HUDEP-2 (cell line): ENCODE data around the gene LSG1.
"Not testable (repeated sequence)": the region's sequence is repeated elsewhere in the genome, so short reads cannot be mapped to it uniquely, and the experiment has no call there.

Experiments
- DNase-seq, 76 experiments: peaks; one replicate each; lab custom pipeline; 2025; ENCODE audit not compliant: unreplicated experiment in 76 of 76; lab: John Stamatoyannopoulos, UW

Gene LSG1

DNA sequence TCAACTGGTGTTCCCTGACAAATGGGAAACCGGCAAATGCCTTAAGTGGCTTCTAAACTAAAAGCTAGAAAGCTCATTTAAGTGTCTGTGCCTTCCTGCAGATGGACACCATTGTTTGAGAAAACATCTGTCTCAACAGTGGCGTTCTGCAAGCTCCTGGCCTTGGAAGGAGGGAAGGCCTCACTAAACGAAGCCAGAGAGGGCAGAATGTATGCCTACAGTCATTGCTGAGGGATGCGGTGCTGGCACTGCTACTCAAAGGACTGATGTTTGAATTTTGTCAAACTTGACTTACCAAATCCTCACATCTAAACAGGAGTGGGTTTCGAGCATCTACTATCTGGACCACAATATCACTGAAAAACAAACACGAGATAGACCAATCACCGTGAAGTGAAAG lies 12.2 kb downstream of the LSG1 start:
- no peak for DNase-seq

DNA sequence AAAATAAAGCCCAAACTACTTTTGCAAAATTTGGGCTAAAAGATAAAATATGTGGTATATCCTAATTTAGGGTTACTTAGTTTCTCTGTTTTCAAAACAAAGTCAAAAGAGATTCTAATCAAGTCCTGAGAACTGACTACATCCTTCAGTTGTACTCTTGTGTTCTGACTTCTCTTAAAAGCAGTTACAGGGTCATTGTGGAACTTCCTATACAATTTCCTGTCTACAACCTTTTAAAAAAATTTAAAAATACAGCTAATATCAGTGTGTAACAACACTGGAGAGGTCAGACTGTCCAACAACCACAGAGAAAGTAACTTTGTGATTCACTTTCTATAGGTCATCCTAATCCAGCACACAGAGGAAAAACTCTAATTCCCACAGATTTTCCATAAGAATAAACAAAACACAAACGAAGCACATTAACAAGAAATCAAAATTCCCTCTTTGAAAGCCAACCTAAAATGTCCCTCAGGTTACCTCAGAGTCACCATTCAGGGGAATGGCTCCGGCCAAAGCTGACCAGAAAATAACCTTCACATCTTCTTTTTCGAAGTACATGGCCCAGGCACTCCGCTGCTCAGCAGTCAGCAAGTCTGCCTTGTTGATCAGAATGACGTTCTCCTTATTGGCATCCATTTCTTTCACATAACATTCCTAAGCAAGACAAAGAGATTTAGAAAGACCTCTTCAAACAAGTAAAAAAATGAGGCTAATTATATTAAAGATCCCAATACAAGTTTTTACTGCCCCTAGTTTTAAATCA lies 13.3 kb downstream of the LSG1 start:
- DNase-seq: no peak

DNA sequence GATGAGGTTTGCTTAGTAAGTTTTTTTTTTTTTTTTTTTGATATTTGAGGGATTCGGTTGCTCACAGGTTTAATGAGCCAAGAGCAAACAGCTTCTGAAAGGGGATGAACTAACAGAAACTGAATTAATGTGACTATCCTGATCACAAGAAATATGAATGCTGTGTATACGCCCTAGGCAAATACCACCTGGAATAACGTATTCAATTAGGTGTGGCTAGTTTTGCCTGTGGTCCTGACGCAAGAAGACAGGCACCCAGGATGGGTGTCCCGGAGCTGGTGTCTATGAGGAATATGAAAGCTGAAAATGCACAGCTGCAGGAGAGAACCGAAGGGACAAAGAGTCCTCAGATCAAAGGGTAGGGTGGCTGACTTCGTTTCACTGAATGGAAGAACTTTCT lies 14.6 kb downstream of the LSG1 start:
- no peak for DNase-seq

DNA sequence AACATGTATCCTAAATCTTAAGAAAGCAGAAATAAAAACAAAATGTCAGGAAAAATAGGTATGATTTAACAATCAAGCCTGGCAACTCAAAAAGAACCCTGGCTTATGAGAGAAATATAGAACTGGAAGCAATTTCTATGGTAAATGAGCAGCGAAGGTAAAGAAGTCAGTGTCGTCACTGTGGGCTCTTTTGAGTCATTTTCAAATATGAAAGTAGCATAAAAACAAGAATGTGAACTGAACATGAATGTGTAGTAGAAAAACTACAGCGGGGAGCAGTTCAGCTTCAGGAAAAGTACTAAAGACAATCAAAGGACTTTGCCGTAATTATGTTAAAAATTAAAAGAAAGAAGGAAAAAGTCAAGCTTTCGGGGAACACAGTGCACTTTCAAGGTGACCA lies 17.5 kb downstream of the LSG1 start:
- DNase-seq: no peak

DNA sequence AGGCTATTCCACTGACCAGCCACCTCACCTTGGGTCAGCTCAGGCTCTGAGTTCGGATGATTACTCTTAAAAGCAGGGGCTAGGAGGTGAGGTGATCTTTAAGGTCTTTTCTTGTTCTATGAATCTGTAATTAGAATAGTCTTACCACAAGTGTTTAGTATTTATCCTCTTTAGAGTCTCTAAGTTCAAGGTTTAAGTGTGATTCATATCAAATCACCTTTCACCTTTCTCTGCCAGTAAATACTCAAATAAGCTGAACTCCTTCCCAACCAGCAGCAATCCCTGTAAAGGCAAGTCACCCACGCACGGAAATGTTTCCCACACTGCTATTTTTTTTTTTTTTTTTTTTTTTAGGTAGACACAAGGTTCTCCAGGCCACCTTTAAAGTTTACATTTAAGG lies 24.2 kb downstream of the LSG1 start:
- DNase-seq: no peak

DNA sequence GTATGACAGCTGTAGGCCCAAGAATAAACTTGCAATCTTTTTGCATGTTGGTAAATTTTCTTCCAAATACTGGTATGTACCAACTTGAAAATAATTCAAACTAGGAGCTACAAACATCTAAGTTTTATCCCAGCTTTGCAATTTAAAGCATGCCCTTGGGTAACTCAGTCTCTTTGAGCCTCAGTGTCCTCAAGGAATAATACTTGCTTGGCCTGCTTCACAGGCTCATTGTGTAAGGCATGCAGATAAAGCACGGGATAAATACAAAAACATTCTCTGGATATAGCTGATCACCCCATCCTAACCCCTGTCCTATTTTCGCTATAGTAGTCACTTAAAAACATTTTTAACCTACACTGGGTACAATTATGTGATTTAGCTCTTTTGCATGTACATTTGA lies 29.2 kb downstream of the LSG1 start:
- no peak for DNase-seq

DNA sequence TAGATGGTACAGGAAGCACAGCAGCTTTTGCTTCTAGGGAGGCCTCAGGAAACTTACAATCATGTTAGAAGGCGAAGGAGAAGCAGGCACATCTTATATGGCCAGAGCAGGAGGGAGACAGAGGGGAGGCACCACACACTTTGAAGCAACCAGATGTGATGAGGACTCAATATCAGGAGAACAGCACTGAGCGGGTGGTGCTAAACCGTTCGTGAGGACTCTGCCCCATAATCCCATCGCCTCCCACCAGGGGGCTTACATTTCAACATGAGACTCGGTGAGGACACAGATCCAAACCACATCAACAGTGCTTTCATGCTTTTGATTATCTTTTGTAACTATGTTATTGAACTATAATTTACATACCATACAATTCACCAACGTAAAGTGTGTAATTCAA lies 31.2 kb downstream of the LSG1 start:
- DNase-seq: peak in 13 of 76 experiments; percentile 2 to 34 (median 11)

DNA sequence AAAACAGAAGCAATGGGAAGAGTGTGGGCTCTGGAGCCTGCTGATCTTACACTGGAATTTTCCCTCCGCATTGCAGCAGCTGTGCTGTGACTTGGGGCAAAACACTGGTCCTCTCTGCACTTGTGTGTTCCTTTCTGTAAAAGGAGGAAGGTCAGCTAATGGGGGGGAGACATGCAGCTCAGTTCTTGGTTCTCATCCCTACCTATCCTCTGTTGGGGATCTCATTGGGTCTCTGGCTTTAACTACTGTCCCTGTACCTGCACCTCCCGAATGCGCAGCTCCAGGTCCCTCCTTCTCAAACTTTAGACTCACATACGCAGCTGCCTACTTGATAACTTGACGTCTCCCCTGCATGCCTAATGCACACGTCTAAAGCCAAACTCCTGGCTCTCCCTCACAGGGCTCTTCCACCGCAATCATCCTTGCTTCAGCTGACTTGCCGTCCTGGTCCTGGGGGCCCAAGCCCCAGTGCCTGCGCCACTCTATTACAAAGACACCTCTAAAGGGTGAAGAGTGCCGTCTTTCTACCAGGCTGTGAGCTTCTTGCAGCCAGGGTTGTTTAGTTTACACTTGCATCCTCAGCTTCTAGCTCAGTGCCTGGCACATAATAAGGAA lies 32.9 kb downstream of the LSG1 start:
- no peak for DNase-seq

DNA sequence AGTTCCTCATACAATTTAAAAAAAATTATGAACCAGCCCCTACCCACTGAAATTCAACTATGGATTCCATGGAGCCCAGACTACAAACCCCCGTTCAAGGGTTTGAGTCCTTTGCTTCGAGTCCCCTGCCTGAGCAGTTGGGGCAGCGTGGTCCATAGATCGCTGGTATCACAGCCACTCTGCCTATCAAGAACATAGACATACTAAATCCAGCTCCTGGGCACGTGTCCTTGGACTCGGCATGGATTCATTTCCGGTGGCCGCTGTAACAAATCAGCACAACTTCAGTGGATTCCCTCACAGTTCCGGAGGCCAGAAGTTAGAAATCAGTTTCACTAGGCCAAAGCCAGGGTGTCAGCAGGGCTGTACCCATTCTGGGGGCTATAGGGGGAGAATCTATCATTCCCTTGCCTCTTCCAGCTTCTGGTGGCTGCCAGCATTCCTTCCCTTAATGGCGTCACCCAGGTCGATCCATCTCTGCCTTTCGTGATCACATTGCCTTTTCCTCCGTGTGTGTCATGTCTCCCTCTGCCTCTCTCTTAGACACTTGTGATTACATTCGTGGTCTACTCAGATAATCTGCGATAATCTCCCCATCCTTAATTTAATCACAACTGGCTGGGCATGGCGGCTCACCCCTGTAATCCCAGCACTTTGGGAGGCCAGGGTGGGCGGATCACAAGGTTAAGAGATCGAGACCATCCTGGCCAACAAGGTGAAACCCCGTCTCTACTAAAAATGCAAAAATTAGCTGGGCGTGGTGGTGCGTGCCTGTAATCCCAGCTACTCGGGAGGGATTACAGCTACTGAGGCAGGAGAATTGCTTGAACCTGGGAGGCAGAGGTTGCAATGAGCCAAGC lies 34.2 kb downstream of the LSG1 start:
- no peak for DNase-seq

DNA sequence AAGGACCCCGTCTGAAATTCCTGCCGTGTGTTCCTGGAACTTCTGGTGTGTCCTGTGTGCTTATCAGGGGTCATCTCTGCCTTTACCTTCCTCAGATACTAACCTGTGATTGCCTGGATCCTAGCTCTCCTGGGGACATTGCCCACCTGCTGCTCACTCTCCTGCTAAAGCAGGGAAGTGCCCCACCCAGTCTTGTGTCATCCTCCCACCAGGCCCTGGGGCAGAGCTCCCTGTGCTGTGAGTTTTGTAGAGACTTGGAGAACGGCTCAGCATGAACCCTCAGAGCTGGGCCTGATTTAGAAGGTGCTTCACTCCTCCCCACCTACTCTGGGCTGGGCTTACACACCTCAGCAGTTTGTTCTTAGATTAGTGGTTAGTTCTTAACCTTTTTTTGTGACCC lies 34.9 kb downstream of the LSG1 start:
- peak in 1 of 76 experiments; percentile 5 for DNase-seq

DNA sequence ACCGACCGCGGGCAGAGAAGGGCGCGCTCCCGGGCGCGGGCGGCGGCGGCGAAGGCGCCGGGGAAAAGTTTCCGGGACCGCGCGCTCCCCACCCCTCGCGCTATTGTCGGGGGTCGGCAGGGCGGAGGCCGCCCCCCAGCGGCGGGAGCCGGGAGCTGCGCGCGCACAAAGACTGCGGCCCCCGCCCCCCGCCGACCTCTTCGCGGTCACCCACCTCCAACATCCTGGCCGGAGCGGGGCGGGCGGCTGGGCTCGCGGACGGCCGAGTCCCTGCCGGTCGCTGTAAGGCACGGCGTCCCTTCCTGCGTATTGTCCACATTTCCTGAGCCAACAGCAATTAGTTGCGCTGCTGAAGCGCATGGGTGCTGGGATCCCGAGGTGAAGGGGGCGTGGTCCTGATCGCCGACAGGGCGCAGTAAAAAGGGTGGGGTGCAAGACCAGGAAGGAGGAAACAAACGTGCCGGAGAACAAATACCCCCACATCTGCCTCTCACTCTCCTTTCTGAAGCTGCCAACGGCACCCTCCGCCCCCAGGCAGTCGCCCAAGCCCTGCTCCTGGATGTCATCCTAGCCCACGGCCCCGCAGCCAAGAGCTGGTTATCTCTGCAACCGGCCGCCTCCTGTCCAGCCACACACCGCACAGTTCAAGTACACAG lies 38.5 kb downstream of the LSG1 start, which contains the start of gene TMEM44:
Gene TMEM44, minus strand, starts transcription at position 71 of the 656 bp plus-strand sequence. CDS start 204 bp downstream, outside the sequence.
- peak in 72 of 76 experiments; percentile 22 to 85 (median 66) for DNase-seq

DNA sequence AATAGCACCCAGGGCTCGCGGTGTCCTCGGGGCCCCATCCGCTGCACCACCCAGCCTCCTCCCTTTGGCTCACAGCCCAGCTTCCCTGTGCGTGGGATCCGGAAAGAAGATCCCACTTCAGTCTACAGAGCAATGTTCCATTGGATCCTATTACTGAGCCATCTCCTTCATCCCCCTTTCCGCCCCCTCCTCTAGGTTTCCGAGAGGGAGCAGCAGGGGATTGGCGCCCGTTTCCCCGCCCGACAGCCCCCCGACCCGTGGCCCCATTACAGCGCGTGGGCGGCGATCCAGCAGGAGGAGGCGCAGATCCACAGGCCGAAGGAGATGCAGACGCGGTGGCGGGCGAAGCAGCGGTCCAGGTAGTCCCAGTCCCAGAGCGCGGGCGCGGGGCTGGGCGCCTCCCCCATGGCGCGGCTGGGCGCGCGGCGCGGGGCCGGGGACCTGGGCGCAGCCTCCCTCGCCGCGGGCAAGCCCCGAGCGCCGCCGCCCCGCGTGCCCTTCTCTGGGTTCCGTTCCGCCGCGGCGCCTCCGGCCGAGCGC lies 39.1 kb downstream of the LSG1 start:
- peak in 55 of 76 experiments; percentile 2 to 68 (median 37) for DNase-seq

DNA sequence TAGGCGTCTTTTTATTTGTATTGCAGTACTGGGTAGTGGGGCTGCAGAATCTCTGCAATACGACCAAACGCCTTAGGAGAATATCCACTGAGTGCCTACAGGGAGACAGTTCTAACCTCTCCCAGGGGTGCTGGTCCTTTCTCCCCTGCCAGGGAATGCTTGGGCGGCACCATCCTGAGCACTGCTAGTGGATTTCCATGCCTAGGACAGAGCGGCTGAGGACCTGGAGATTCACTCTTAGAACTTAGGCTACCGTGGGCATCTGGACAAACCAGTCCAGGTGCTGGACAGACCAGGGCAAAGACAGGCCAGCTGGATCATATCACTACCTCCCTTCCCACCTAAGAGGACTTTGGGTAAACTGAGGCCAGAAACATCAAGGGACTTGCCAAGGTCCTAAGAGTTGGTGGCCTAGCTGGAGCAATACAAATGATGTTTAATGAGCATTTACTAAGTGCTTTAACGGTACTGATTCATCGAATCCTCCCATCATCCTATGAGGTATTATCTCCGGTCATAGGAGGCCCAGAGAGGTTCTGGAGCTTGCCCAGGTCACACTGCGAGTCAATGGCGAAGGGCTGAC lies 39.7 kb downstream of the LSG1 start:
- peak in 3 of 76 experiments; percentile 10 to 19 (median 13) for DNase-seq

DNA sequence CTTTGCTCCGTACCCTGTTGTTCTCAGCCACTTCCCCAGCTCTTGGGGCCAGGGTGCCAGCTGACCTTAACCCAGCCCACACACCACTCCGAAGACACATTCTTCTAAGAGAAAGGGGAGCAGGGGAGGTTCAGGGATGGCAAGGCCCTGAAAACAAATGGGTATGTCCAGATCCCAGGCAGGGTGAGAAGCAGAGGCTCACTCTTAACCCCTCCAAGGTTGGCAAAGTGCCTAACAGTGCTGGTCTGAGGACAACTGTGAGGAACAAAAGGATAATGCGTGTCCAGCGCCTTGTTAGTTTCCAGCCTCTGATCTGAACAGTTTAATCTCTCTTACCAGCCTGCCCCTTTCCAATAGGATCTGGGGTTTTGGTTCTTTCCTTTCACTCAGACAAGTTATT lies 40.3 kb downstream of the LSG1 start:
- DNase-seq: no peak

DNA sequence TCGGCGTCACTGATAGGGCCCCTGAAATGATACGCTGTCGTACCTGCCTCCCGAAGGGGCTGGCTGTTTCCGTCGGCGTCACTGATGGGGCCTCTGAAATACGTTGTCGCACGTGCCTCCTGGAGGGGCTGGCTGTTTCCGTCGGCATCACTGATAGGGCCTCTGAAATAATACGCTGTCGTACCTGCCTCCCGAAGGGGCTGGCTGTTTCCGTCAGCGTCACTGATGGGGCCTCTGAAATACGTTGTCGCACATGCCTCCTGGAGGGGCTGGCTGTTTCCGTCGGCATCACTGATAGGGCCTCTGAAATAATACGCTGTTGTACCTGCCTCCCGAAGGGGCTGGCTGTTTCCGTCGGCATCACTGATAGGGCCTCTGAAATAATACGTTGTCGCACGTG lies 41.3 kb downstream of the LSG1 start:
- not testable (repeated sequence) for DNase-seq

DNA sequence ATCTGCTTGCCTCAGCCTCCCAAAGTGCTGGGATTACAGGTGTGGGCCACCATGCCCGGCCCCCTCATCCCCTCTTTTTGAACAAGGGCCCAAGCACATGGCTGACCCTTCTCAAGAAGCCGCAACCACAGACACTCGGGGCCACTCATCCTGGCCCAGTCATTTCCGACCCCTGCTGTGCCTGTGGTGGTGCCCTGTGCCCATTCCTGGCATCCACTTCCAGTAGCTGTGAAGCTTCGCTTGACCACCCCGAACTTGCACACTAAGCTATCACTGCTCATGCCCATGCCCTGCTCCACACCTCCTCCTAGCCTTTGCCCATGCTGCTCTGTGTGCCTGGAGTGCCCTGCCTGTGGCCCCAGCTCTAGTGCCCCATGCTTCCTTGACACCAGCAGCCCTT lies 47.0 kb downstream of the LSG1 start:
- DNase-seq: no peak

DNA sequence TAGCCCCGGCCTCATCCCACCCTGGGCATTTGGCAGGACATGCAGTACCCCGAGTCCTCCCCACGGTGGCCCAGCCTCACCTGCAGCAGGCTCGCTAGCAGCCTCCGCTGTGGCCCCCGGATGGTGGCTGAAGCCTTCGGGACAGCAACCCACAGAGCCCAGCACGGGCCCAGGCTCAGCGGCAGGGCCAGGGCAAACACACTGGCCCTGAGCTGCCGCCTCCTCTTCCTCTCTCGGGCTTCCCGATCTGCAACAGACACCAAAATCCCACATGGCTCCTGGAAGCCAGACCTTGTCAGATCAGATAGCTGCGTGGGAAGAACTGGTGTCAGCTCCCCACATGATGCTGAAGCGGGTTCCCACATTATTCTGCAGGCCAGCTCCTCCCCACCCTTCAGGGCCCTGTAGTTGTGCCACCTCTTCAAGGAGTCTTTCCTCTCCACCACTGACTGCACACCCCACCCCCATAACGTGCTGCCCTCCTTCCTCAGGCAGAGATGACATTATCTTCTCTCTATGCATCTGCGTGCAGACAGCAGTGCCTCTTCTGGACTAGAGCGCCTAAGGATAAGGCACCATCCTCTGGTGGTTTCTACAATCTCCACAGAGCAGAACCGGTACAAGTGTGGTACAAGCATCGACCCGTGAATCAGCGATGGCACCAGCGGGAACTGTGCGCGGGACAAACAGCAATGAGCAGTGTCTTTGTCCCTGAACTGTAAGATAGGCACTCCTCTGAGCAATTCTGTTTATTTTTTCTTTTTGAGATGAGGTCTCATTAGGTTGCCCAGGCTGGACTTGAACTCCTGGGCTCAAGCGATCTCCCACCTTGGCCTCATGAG lies 48.3 kb downstream of the LSG1 start:
- DNase-seq: peak in 37 of 76 experiments; percentile 4 to 56 (median 27)

DNA sequence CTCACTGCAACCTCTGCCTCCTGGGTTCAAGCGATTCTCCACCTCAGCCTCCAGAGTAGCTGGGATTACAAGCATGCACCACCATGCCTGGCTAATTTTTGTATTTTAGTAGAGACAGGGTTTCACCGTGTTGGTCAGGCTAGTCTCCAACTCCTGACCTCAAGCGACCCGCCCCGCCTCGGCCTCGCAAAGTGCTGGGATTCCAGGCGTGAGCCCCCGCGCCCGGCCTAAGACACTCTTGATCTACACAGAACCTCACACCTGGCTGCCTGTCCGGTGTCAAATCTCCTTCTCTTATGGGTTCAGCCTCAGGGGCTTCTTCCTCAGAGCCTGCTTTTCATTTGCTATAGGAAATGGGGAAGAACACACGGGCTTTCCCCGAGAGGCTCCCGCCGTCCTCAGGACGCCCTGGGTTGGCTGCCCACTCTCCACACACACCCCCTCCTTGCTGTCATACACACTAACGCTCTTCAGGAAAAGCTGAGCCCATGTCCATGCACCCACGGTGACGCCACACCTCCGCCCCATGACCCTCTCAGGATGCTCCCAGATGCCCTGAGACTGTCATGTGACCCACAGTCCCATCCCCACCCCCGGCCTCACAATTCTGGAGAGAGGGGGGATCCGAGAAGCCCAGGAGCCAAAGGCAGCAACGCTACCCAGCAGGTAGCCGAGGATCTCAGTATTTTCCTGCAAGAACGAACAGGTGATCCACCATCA lies 49.2 kb downstream of the LSG1 start:
- no peak for DNase-seq

DNA sequence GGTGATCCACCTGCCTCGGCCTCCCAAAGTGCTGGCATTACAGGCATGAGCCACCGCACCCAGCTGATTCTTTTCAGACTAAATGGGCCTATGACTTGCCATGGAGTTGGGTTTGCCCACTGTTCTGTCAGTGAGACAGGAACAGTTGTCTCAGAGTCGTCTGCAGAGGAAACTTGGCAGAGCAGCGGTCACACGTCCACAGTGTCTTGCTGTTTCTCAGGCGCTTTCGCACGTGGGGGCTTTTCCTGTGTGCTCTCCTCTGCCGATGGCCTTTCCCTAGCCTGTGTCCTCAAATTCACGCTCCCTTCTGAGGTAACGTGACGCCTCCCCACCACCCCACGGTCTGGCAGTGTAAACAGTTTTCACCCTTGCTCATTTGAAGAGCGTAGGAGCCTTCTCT lies 50.0 kb downstream of the LSG1 start:
- no peak for DNase-seq
